HUDEP-2 (cell line): ENCODE measurements around the gene IL1RAPL2.
"Not testable (repeated sequence)": the region's sequence is repeated elsewhere in the genome, so short reads cannot be mapped to it uniquely, and the experiment has no call there.

ENCODE experiments used
- DNase-seq, 76 experiments: peaks; one replicate each; lab custom pipeline; 2025; ENCODE audit not compliant: unreplicated experiment in 76 of 76; lab: John Stamatoyannopoulos, UW

The IL1RAPL2 gene

GRCh38 chrX:105006103-105006502 is 440.1 kb downstream of the IL1RAPL2 start:
- DNase-seq: no peak

DNA sequence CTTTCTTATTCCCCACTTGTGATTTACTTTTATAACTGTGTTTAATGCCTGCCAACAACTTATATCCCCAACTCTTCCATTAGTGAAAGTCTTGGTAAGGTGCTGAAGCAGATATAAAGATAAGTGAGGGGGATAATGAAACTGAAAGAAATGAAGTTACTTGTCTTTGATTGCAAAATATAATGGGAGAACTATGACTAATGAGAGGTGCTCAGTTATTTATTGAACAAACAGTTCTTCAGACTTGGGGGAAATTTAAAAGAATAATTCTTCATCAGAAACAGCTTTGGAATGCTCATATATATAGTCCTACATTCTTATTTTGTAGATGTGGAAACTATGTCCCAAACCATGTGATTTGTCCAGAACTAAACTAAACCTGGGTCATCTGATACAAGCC is 441.0 kb downstream of the IL1RAPL2 start:
- DNase-seq: no peak

- DNase-seq: no peak
Measured at GRCh38 chrX:105013719-105014118, 447.7 kb downstream of the IL1RAPL2 start.

- DNase-seq: no peak
Measured at GRCh38 chrX:105017641-105018040, 451.6 kb downstream of the IL1RAPL2 start.

- DNase-seq: no peak
Measured at GRCh38 chrX:105018865-105019264, 452.9 kb downstream of the IL1RAPL2 start.

DNA sequence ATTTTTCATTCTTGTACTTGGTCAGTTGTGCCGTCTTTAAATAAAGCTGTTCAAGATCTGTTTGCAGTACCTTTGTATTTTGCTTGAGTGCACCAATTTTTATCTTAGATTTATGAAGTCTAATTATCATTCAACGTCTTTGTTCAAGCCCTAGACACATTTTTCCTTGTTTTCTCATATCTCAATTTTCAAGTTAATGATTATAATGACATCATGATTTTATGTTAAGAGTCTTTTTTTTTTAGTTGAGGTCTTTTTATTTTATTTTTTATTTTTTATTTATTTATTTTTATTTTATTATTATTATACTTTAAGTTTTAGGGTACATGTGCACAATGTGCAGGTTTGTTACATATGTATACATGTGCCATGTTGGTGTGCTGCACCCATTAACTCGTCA is 463.0 kb downstream of the IL1RAPL2 start:
- DNase-seq: not testable (repeated sequence)

GRCh38 chrX:105038672-105039328 is 472.8 kb downstream of the IL1RAPL2 start:
- no peak for DNase-seq

DNA sequence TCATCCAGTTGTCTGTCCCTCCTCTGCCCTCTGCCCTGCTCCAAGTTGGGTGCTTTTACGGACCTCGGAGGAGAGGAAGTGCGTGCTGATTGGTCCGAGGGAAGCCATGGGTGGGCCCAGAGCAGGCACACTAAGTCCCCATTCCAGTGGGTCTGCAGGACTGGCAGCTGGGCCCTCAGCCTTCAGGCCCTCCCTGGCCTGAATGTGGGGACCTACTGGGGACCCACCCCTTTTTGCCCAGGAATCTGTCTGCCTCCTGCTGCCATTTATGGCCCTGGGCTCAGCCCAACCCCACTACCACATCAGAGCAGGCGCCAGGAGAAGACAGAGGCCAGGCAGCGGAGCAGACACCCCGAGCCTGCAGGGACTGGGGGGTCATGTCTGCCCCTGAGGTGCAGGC is 484.9 kb downstream of the IL1RAPL2 start:
- DNase-seq: no peak

- no peak for DNase-seq
Measured at GRCh38 chrX:105051364-105051763, 485.4 kb downstream of the IL1RAPL2 start.

- DNase-seq: no peak
Measured at GRCh38 chrX:105052926-105053325, 486.9 kb downstream of the IL1RAPL2 start.

GRCh38 chrX:105063743-105064142 is 497.7 kb downstream of the IL1RAPL2 start:
- DNase-seq: no peak

- DNase-seq: no peak
Measured at GRCh38 chrX:105098201-105098600, 532.2 kb downstream of the IL1RAPL2 start.

- no peak for DNase-seq
Measured at GRCh38 chrX:105098812-105099211, 532.8 kb downstream of the IL1RAPL2 start.

DNA sequence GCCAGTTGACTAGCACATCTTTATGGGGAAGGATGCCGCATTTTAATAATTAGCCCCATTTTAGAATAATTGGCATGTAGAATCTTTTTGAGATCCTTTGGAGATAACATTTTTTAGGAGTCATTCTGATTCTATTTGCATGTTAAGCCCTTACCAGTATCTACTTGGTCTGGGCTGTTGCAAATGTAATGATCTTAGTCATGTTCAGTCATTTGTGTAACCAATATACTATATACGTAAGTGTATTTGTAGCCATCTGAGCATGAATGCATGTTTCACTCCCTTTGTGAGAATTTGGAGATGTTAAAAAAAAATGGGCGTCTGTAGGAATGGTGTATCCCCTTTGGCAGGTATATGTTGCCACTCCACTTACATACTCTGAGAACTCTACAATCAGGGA is 535.4 kb downstream of the IL1RAPL2 start:
- no peak for DNase-seq

DNA sequence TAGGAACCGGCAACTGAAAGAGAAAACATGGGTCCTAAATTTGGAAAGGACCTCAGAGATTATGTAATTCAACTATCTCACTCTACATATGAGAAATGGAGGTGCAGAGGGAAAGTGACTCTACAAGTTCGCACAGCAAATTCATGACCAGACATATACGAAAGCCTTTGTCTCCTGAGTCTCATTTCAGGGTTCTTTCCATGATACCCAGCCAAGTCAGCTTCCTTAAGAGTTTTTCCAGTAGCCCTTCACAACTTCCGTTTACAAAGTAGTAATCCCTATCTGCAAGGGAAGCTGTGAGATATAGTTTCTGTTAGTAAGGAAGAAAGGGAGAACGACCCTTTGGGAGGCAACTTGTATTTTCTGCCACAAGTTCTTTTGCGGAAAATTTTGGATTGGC is 543.9 kb downstream of the IL1RAPL2 start:
- no peak for DNase-seq

DNA sequence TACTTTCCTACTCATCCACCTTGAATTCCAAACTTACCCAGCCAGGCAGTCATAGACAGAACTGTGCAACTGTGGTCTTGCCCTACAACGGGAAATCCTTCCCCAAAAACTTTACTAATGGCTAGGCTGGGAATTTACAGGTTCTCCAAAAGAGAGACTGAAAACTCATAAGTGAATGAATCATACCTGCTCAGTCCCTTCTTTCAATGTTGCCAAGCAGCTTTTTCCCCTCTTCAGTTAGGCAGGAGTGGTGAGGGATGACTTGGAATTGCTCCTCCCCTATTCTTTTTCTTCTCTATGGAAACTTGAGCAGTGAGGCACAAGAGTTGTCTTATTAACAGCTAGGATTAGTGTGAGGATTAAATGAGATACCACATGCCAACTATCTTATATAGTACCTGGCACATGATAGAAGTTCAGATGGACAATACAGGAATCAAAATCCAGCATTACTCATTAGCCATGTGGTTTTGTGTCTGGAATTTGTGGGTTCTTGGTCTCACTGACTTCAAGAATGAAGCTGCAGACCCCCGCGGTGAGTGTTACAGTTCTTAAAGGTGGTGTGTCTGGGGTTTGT is 548.6 kb downstream of the IL1RAPL2 start:
- DNase-seq: no peak

DNA sequence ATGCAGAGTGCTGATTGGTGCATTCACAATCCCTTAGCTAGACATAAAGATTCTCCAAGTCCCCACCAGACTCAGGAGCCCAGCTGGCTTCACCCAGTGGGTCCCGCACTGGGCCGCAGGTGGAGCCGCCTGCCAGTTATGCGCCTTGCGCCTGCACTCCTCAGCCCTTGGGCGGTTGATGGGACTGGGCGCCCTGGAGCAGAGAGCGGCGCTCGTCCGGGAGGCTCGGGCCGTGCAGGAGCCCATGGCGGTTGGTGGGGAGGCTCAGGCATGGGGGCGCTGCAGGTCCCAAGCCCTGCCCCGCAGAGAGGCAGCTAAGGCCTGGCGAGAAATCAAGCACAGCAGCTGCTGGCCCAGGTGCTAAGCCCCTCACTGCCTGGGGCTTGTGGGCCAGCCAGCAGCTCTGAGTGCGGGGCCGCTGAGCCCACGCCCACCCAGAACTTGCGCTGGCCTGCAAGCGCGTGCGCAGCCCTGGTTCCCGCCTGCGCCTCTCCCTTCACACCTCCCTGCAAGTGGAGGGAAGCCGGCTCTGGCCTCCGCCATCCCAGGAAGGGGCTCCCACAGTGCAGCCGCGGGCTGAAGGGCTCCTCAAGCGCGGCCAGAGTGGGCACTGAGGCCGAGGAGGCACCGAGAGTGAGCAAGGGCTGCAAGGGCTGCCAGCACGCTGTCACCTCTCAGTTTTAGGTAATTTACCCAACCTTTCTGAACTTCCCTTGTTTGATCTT is 549.8 kb downstream of the IL1RAPL2 start:
- not testable (repeated sequence) for DNase-seq

DNA sequence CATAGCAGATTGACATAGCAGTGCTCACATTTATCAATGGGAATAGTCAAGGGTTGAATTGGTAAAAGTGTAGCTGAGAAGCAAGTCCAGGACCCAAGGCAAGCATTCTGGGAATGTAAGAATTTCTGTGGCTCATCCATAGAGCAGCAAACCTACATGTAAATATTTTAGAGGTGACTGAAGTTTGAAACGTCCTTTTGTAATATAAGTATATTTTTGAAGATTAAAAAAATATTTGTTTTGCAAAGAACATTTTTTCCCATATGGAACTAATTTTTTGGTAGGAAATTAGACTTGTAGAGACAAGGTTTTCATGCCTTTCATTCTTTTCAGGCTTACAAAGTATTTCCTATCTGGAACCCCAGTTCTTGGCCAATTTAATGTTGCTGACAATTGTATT is 550.5 kb downstream of the IL1RAPL2 start:
- no peak for DNase-seq

DNA sequence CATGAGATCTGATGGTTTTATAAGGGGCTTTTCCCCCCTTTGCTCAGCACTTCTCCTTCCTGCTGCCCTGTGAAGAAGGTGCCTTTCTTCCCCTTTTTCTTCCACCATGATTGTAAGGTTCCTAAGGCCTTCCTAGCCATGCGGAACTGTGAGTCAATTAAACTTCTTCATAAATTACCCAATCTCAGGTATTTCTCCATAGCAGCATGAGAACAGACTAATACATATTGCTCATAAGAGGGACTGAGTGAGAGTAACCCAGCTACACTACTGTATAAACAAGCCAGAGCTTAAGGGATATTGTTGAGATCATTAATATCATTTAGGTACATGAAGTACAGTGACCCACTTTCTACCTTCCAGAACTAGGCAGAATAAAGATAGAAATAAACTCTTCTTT is 551.6 kb downstream of the IL1RAPL2 start:
- no peak for DNase-seq

- DNase-seq: no peak
Measured at GRCh38 chrX:105120463-105120862, 554.5 kb downstream of the IL1RAPL2 start.

GRCh38 chrX:105121186-105121585 is 555.2 kb downstream of the IL1RAPL2 start:
- no peak for DNase-seq

DNA sequence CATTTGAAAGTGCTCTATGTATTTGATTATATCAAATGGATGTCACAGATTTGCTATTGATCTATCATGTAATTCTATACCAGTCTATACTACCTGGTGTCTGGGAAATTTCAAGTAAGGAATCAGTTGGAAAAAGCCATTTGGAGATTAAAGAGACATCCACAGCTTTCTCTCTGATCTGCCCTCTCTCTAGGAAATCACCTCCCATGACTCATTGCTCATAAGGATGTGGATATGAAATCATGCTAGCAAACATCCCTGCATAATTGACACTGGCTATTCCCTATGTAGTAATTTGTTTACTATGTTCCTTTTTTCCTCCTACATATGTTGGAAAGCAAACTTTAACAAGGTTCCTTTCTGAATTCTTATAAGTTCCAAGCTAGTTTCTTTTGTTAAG is 560.2 kb downstream of the IL1RAPL2 start:
- no peak for DNase-seq
